H1 (cell line): Measurements from ENCODE around the gene NEK3. TPM values are rescaled to one million over a fixed set of nuclear protein-coding genes. Genes with fewer than 3 reads are reported as not detected.

Experiments used
- CTCF ChIA-PET: fragments of 300-600 bp; sonication (Branson Sonifier 250); formaldehyde crosslinking; loops from one replicate; lab custom pipeline; 2021; ENCODE audit not compliant: partially characterized antibody; lab: Charles Lee
- POLR2A ChIA-PET: fragments of 300-600 bp; sonication (Branson Sonifier 250); formaldehyde crosslinking; loops from one replicate; lab custom pipeline; 2021; ENCODE audit warnings: inconsistent platforms; ENCODE audit not compliant: partially characterized antibody; lab: Charles Lee
- DNase-seq, 2 experiments: peaks; one replicate each; pipeline versions ENCODE4 v3.0.0 to v3.0.0-alpha.2; 2010 to 2022; ENCODE audit warnings: low spot score in 2 of 2, low read depth in 1 of 2, mixed read lengths in 1 of 2
- FAIRE-seq: peaks from 2 replicates; lab custom pipeline; 2011; peaks lifted over from hg19 to GRCh38; lab: Jason Lieb, UNC
- H2AFZ ChIP-seq: 2 replicates; pipeline ENCODE4 v1.8.1; 2012; ENCODE audit warnings: low read length, inconsistent platforms
- H2AK5ac ChIP-seq: 2 replicates; pipeline ENCODE4 v1.6.1; 2013; ENCODE audit warnings: low read depth, low read length
- H2BK120ac ChIP-seq: replicated peaks from 2 replicates; pipeline ENCODE3; 2013; ENCODE audit warnings: low read depth, low read length, inconsistent platforms
- H2BK12ac ChIP-seq: 2 replicates; pipeline ENCODE4 v1.6.1; 2013; ENCODE audit warnings: low read depth, low read length
- H2BK15ac ChIP-seq: 2 replicates; pipeline ENCODE4 v1.6.1; 2013; ENCODE audit warnings: low read length
- H2BK20ac ChIP-seq: 2 replicates; pipeline ENCODE4 v1.6.1; 2013; ENCODE audit warnings: low read length
- H2BK5ac ChIP-seq: 2 replicates; pipeline ENCODE4 v1.6.1; 2013; ENCODE audit warnings: low read depth, low read length
- H3K14ac ChIP-seq: 2 replicates; pipeline ENCODE4 v1.6.1; 2013; ENCODE audit warnings: inconsistent platforms; ENCODE audit not compliant: insufficient read length
- H3K18ac ChIP-seq: 2 replicates; pipeline ENCODE4 v1.6.1; 2013; ENCODE audit warnings: low read length; ENCODE audit errors: extremely low read depth
- H3K23ac ChIP-seq: 2 replicates; pipeline ENCODE4 v1.6.1; 2013; ENCODE audit warnings: inconsistent platforms; ENCODE audit not compliant: insufficient read length
- H3K23me2 ChIP-seq: 2 replicates; pipeline ENCODE4 v1.6.1; 2013; ENCODE audit warnings: low read depth, low read length
- H3K27ac ChIP-seq: 2 replicates; pipeline ENCODE4 v1.6.1; 2011; ENCODE audit warnings: low read depth, low read length, inconsistent platforms
- H3K27me3 ChIP-seq, 4 experiments: replicated peaks in 1 of 4; 1 replicate in 1 of 4; 2 replicates in 3 of 4; pipeline versions ENCODE4 v1.6.1 to v1.8.1; 2011 to 2013; ENCODE audit warnings: low read length in 3 of 4, mild to moderate bottlenecking in 3 of 4, inconsistent platforms in 2 of 4, mixed read lengths in 2 of 4, moderate library complexity in 1 of 4; ENCODE audit not compliant: control insufficient read depth in 3 of 4, insufficient read depth in 3 of 4; ENCODE audit errors: extremely low read depth in 1 of 4
- H3K36me3 ChIP-seq, 4 experiments: 2 replicates each; pipeline versions ENCODE4 v1.6.1 to v1.8.1; 2011 to 2013; ENCODE audit warnings: mild to moderate bottlenecking in 4 of 4, low read length in 3 of 4, moderate library complexity in 2 of 4, control low read depth in 1 of 4, inconsistent platforms in 1 of 4; ENCODE audit not compliant: insufficient read depth in 4 of 4, control insufficient read depth in 2 of 4
- H3K4ac ChIP-seq: replicated peaks from 2 replicates; pipeline ENCODE3; 2013; ENCODE audit warnings: low read length, low read depth, mixed read lengths, inconsistent platforms; ENCODE audit not compliant: insufficient read length
- H3K4me1 ChIP-seq, 4 experiments: replicated peaks in 1 of 4; 1 replicate in 1 of 4; 2 replicates in 3 of 4; pipeline versions ENCODE4 v1.6.1 to v1.8.1; 2011 to 2013; ENCODE audit warnings: low read length in 3 of 4, inconsistent platforms in 2 of 4, mixed read lengths in 1 of 4; ENCODE audit not compliant: insufficient read depth in 4 of 4, control insufficient read depth in 3 of 4
- H3K4me2 ChIP-seq, 2 experiments: 2 replicates each; pipeline versions ENCODE4 v1.6.1 to v1.8.1; 2011 to 2013; ENCODE audit warnings: low read depth in 2 of 2, low read length in 2 of 2, control low read depth in 1 of 2, inconsistent platforms in 1 of 2, mild to moderate bottlenecking in 1 of 2; ENCODE audit not compliant: insufficient read depth in 1 of 2
- H3K4me3 ChIP-seq, 4 experiments: fragments of 200-600, 300-600 bp in 1 of 4; sonication (generic), shearing (Covaris generic), sonication (Bioruptor Twin) in 1 of 4; 2 replicates each; pipeline versions ENCODE4 v1.5.1 to v1.8.1; 2011 to 2016; ENCODE audit warnings: low read length in 4 of 4, low read depth in 3 of 4, control low read depth in 2 of 4, inconsistent platforms in 2 of 4, mild to moderate bottlenecking in 2 of 4, mixed read lengths in 1 of 4, moderate library complexity in 1 of 4; ENCODE audit not compliant: insufficient read depth in 2 of 4; ENCODE audit errors: extremely low read depth in 1 of 4
- H3K56ac ChIP-seq: replicated peaks from 2 replicates; pipeline ENCODE3; 2013; ENCODE audit warnings: low read depth, mild to moderate bottlenecking, mixed read lengths, low read length, inconsistent platforms; ENCODE audit not compliant: insufficient read length
- H3K79me1 ChIP-seq: 2 replicates; pipeline ENCODE4 v1.6.1; 2013; ENCODE audit warnings: low read depth, low read length, control low read depth
- H3K79me2 ChIP-seq, 2 experiments: 2 replicates each; pipeline versions ENCODE4 v1.6.1 to v1.8.1; 2012 to 2013; ENCODE audit warnings: low read length in 2 of 2, mild to moderate bottlenecking in 2 of 2, inconsistent platforms in 1 of 2; ENCODE audit not compliant: insufficient read depth in 2 of 2, control insufficient read depth in 1 of 2
- H3K9ac ChIP-seq, 4 experiments: replicated peaks in 1 of 4; 1 replicate in 1 of 4; 2 replicates in 3 of 4; pipeline versions ENCODE4 v1.6.1 to v1.8.1; 2011 to 2013; ENCODE audit warnings: low read depth in 3 of 4, low read length in 3 of 4, control low read depth in 2 of 4, mild to moderate bottlenecking in 2 of 4, moderate library complexity in 2 of 4, inconsistent platforms in 1 of 4; ENCODE audit errors: extremely low read depth in 1 of 4
- H3K9me3 ChIP-seq, 2 experiments: 2 replicates each; pipeline versions ENCODE4 v1.6.1 to v1.8.1; 2012 to 2013; ENCODE audit warnings: mild to moderate bottlenecking in 2 of 2, moderate library complexity in 2 of 2, control low read depth in 1 of 2, inconsistent platforms in 1 of 2, low read depth in 1 of 2, low read length in 1 of 2, mixed read lengths in 1 of 2; ENCODE audit not compliant: insufficient read depth in 2 of 2
- H4K20me1 ChIP-seq, 2 experiments: replicated peaks in 1 of 2; 2 replicates each; pipeline versions ENCODE3 to v1.8.1; 2011 to 2013; ENCODE audit warnings: inconsistent platforms in 2 of 2, low read length in 2 of 2, mild to moderate bottlenecking in 1 of 2; ENCODE audit not compliant: insufficient read depth in 2 of 2, control insufficient read depth in 1 of 2
- H4K5ac ChIP-seq: 2 replicates; pipeline ENCODE4 v1.6.1; 2013; ENCODE audit warnings: low read length, low read depth, mixed read lengths, inconsistent platforms; ENCODE audit not compliant: insufficient read length
- H4K8ac ChIP-seq: 2 replicates; pipeline ENCODE4 v1.8.0; 2013; ENCODE audit warnings: mild to moderate bottlenecking, moderate library complexity, low read length, inconsistent platforms; ENCODE audit not compliant: insufficient read depth; ENCODE audit errors: extremely low read depth
- H4K91ac ChIP-seq: replicated peaks from 2 replicates; pipeline ENCODE3; 2013; ENCODE audit warnings: low read length, mixed read lengths, inconsistent platforms; ENCODE audit not compliant: insufficient read length
- CBX5 ChIP-seq: fragments of 300-800, 300-1000 bp; sonication (generic); IDR thresholded peaks from 2 replicates; pipeline ENCODE4 v1.7.1; 2016; ENCODE audit warnings: antibody characterized with exemption, low read length, low read depth
- GABPA ChIP-seq: IDR thresholded peaks from 2 replicates; pipeline ENCODE4 v1.6.1; 2011; ENCODE audit warnings: mild to moderate bottlenecking, low read length, moderate library complexity, borderline replicate concordance; ENCODE audit not compliant: insufficient read depth
- KDM5A ChIP-seq: fragments of 200-600 bp; IDR thresholded peaks from 2 replicates; pipeline ENCODE4 v1.7.1; 2012; ENCODE audit warnings: mild to moderate bottlenecking, low read length, inconsistent platforms, mixed read lengths
- MAFK ChIP-seq: IDR thresholded peaks from 2 replicates; pipeline ENCODE4 v1.6.1; 2012; ENCODE audit warnings: low read depth, mild to moderate bottlenecking, improper control_type of control experiment, low read length
- NANOG ChIP-seq: IDR thresholded peaks from 2 replicates; pipeline ENCODE4 v1.6.1; 2011; ENCODE audit warnings: low read length, low read depth, mild to moderate bottlenecking, inconsistent platforms; ENCODE audit not compliant: insufficient read depth, poor library complexity, severe bottlenecking
- RAD21 ChIP-seq, 2 experiments: IDR thresholded peaks in 1 of 2; conservative IDR thresholded peaks in 1 of 2; 2 replicates each; pipeline ENCODE4 v1.6.1; 2011; ENCODE audit warnings: low read depth in 2 of 2, low read length in 2 of 2, improper control_type of control experiment in 1 of 2, inconsistent platforms in 1 of 2, mild to moderate bottlenecking in 1 of 2, moderate library complexity in 1 of 2
- RXRA ChIP-seq: IDR thresholded peaks from 2 replicates; pipeline ENCODE4 v1.6.1; 2011; ENCODE audit warnings: low read depth, mild to moderate bottlenecking, low read length, moderate library complexity; ENCODE audit not compliant: insufficient read depth
- SRF ChIP-seq: IDR thresholded peaks from 2 replicates; pipeline ENCODE4 v1.6.1; 2011; ENCODE audit warnings: mild to moderate bottlenecking, low read depth, low read length, moderate library complexity
- TAF7 ChIP-seq: optimal IDR thresholded peaks from 2 replicates; pipeline ENCODE3; 2011; ENCODE audit warnings: low read depth, mild to moderate bottlenecking, inconsistent platforms, low read length, moderate library complexity, borderline replicate concordance
- ZNF274 ChIP-seq: IDR thresholded peaks from 2 replicates; pipeline ENCODE4 v1.7.0; 2012; ENCODE audit warnings: low read length, borderline replicate concordance; ENCODE audit errors: extremely low read depth
- WGBS, 2 experiments: shearing (Covaris generic) in 1 of 2; methylation state at CpG; one replicate each; pipeline versions ENCODE4 v1.1.6 to v1.1.7; 2013 to 2015; ENCODE audit warnings: low lambda C conversion rate in 2 of 2, mixed read lengths in 2 of 2, inconsistent platforms in 1 of 2, low coverage in 1 of 2, missing lambda C conversion rate in 1 of 2; ENCODE audit not compliant: insufficient replicate concordance in 2 of 2, insufficient coverage in 1 of 2, insufficient read length in 1 of 2; ENCODE audit errors: extremely low coverage in 1 of 2, missing lambda C conversion rate in 1 of 2; 5-methylcytosine and 5-hydroxymethylcytosine counted together
- polyA plus RNA-seq, 7 experiments: library from polyadenylated mRNA; depleted of rRNA in 3 of 7; stranded (reverse) in 5 of 7; unstranded in 2 of 7; fragments of >200 nt in 5 of 7; fragments of 200-250 nt in 2 of 7; gene quantifications; 1 replicate in 5 of 7; 2 replicates in 1 of 7; 4 replicates in 1 of 7; pipeline versions ENCODE4 v1.2.1 to v1.2.3, GENCODE V29; 2011 to 2013; ENCODE audit warnings: missing spikeins in 2 of 7, mixed read lengths in 2 of 7
- total RNA-seq: library from RNA; stranded (reverse); fragmentation: NEBNext Ultra II Directional; extraction: Animal tissue kit (Norgen Biotek cat#: 25700); gene quantifications from 2 replicates; pipeline ENCODE4 v1.2.1, GENCODE V29; 2021
- TF ChIP-seq, protein P1 (sequence below), 3 experiments: IDR thresholded peaks; 1 replicate in 2 of 3; 2 replicates in 1 of 3; pipeline versions ENCODE4 v1.5.1 to v1.6.1; 2011; ENCODE audit warnings: low read length in 3 of 3, mild to moderate bottlenecking in 3 of 3, inconsistent platforms in 2 of 3, low read depth in 1 of 3, moderate library complexity in 1 of 3; ENCODE audit not compliant: insufficient read depth in 1 of 3; ENCODE audit errors: control extremely low read depth in 1 of 3

NEK3 gene
- total and polyA plus RNA-seq, 2 of the 8 experiments (the other 6 are each of a cell fraction or from before 2014, with no cell fraction given) = 11.4 to 26.0 TPM

DNA sequence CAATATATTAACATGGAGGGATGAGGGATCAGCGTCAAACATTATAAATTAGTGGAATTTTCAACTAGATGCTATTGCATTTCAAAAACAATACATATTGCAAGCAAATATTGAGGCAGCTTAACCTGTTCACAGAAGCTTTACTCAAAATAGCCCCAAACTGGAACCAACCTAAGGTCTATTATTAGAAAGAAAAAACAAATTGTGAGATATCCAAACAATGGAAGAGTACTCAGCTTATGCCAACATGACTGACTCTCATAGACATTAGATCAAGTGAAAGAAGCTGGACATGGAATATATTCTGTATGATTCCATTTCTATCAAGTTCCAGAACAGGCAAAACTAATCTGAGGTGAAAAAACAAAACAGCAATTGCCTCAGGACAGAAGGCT is 27.6 kb upstream of the NEK3 start:
- Histone ChIP-seq H2BK15ac (no peak overlapping the region), H3K14ac (no peak overlapping the region), H2BK120ac (no peak overlapping the region), H3K79me1 (no peaks in the 10 kb centered on the region), H2AFZ (no peak overlapping the region), H4K8ac (no peak overlapping the region), H3K27ac (no peak overlapping the region), H3K79me2 (peaks cover 0 to 14% of the 10 kb centered on the region in 2 experiments; a peak in 3 of 4 replicates), H2BK20ac (no peak overlapping the region), H3K18ac (no peak overlapping the region), H3K4ac (no peak overlapping the region), H4K91ac (no peak overlapping the region), H3K23ac (no peak overlapping the region), H3K56ac (no peak overlapping the region), H2AK5ac (no peak overlapping the region), H3K9ac (no peak overlapping the region; a peak in 1 of 7 replicates), H2BK5ac (no peak overlapping the region), H4K5ac (no peak overlapping the region), H3K4me2 (no peak overlapping the region), H3K4me3 (no peak overlapping the region), H3K9me3 (no peaks in the 10 kb centered on the region), H2BK12ac (no peak overlapping the region), H3K23me2 (no peaks in the 10 kb centered on the region), H3K4me1 (no peaks in the 10 kb centered on the region), H3K27me3 (no peaks in the 10 kb centered on the region), H3K36me3 (peaks cover 2 to 16% (median 10%) of the 10 kb centered on the region in 4 experiments; a peak in 6 of 8 replicates), H4K20me1 (no peaks in the 10 kb centered on the region)
- ChIA-PET CTCF (no interaction called here), POLR2A (no interaction called here)
- FAIRE-seq = no peak
- no peak for DNase-seq
- WGBS, 2 experiments = 96% methylated on average over 1 of the region's 1 CpG; no CpG with 5 or more reads in 1 of the 2 experiments
- TF ChIP-seq TAF7 = no peak
- TF ChIP-seq KDM5A = no peak
- TF ChIP-seq RAD21 (IDR thresholded peaks at IDR 0.05 in 1 of 2, conservative IDR thresholded peaks at IDR 0.05 in 1 of 2; ENCODE audit: low read depth in 2 of 2, low read length in 2 of 2) = no peak
- no peak for TF ChIP-seq GABPA
- TF ChIP-seq MAFK = no peak
- no peak for TF ChIP-seq ZNF274
- TF ChIP-seq SRF = no peak
- TF ChIP-seq, protein P1, sequence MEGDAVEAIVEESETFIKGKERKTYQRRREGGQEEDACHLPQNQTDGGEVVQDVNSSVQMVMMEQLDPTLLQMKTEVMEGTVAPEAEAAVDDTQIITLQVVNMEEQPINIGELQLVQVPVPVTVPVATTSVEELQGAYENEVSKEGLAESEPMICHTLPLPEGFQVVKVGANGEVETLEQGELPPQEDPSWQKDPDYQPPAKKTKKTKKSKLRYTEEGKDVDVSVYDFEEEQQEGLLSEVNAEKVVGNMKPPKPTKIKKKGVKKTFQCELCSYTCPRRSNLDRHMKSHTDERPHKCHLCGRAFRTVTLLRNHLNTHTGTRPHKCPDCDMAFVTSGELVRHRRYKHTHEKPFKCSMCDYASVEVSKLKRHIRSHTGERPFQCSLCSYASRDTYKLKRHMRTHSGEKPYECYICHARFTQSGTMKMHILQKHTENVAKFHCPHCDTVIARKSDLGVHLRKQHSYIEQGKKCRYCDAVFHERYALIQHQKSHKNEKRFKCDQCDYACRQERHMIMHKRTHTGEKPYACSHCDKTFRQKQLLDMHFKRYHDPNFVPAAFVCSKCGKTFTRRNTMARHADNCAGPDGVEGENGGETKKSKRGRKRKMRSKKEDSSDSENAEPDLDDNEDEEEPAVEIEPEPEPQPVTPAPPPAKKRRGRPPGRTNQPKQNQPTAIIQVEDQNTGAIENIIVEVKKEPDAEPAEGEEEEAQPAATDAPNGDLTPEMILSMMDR (IDR thresholded peaks at IDR 0.05; ENCODE audit: control extremely low read depth in 1 of 3, insufficient read depth in 1 of 3, low read depth in 1 of 3, low read length in 3 of 3) = no peak
- no peak for TF ChIP-seq RXRA
- TF ChIP-seq NANOG = no peak
- TF ChIP-seq CBX5 = no peak
